GM23338 (cell line): ENCODE results near the gene GRM2. TPM values are rescaled to one million over a fixed set of nuclear protein-coding genes. Genes with fewer than 3 reads are reported as not detected.

Experiments used
- ATAC-seq: fragments of 200-7000 bp; cut with Tn5 transposase; 3 replicates; pipeline ENCODE4 v1.9.1; 2020
- DNase-seq: peaks from one replicate; pipeline ENCODE4 v3.0.0-alpha.2; 2015; ENCODE audit warnings: low spot score
- H2AFZ ChIP-seq: fragments of 200-600 bp; sonication (generic); 2 replicates; pipeline ENCODE4 v1.8.0; 2016; ENCODE audit warnings: antibody characterized with exemption, mild to moderate bottlenecking, moderate library complexity
- H3F3A ChIP-seq: fragments of 200-600 bp; sonication (generic); replicated peaks from 2 replicates; pipeline ENCODE4 v1.8.0; 2017; ENCODE audit warnings: antibody characterized with exemption, mixed run types, low read depth
- H3K27ac ChIP-seq: fragments of 200-600 bp; sonication (generic); 2 replicates; pipeline ENCODE4 v1.6.1; 2016; ENCODE audit warnings: low read depth
- H3K27me3 ChIP-seq: fragments of 200-600 bp; sonication (generic); 2 replicates; pipeline ENCODE4 v1.8.0; 2016; ENCODE audit warnings: mild to moderate bottlenecking, mixed run types, moderate library complexity; ENCODE audit not compliant: insufficient read depth
- H3K36me3 ChIP-seq: fragments of 200-600 bp; sonication (generic); 2 replicates; pipeline ENCODE4 v1.8.0; 2016; ENCODE audit warnings: mild to moderate bottlenecking; ENCODE audit not compliant: insufficient read depth
- H3K4me1 ChIP-seq: fragments of 200-600 bp; sonication (generic); 2 replicates; pipeline ENCODE4 v1.8.0; 2016; ENCODE audit warnings: mild to moderate bottlenecking, moderate library complexity; ENCODE audit not compliant: insufficient read depth
- H3K4me2 ChIP-seq: fragments of 200-600 bp; sonication (generic); 2 replicates; pipeline ENCODE4 v1.7.1; 2017; ENCODE audit warnings: mixed run types
- H3K4me3 ChIP-seq: fragments of 200-600 bp; sonication (generic); 2 replicates; pipeline ENCODE4 v1.6.1; 2016; ENCODE audit warnings: mixed run types
- H3K79me2 ChIP-seq: fragments of 200-600 bp; sonication (generic); replicated peaks from 2 replicates; pipeline ENCODE4 v1.8.0; 2017; ENCODE audit warnings: mild to moderate bottlenecking; ENCODE audit not compliant: insufficient read depth
- H3K9me2 ChIP-seq: fragments of 200-600 bp; sonication (generic); 2 replicates; pipeline ENCODE4 v1.8.0; 2017; ENCODE audit not compliant: insufficient read depth
- H4K20me1 ChIP-seq: fragments of 200-600 bp; sonication (generic); replicated peaks from 2 replicates; pipeline ENCODE4 v1.8.0; 2017; ENCODE audit warnings: mild to moderate bottlenecking; ENCODE audit not compliant: insufficient read depth
- H3K27ac Mint-ChIP-seq: 2 replicates; pipeline ENCODE4 v1.8.0; 2020; ENCODE audit warnings: inconsistent platforms, mild to moderate bottlenecking, moderate library complexity, mixed read lengths
- H3K27me3 Mint-ChIP-seq: 3 replicates; pipeline ENCODE4 v1.8.0; 2022; ENCODE audit warnings: low read depth, mild to moderate bottlenecking, moderate library complexity, mixed read lengths, inconsistent platforms; ENCODE audit not compliant: insufficient read depth, poor library complexity
- H3K36me3 Mint-ChIP-seq: 3 replicates; pipeline ENCODE4 v1.8.0; 2021; ENCODE audit warnings: low read depth, mild to moderate bottlenecking, inconsistent platforms, moderate library complexity, mixed read lengths
- H3K4me1 Mint-ChIP-seq: 3 replicates; pipeline ENCODE4 v1.8.0; 2020; ENCODE audit warnings: mild to moderate bottlenecking, inconsistent platforms, mixed read lengths
- H3K4me3 Mint-ChIP-seq: 3 replicates; pipeline ENCODE4 v1.8.0; 2021; ENCODE audit warnings: moderate library complexity, mild to moderate bottlenecking, inconsistent platforms, mixed read lengths
- H3K9me3 Mint-ChIP-seq: 3 replicates; pipeline ENCODE4 v1.8.0; 2020; ENCODE audit warnings: moderate library complexity, mild to moderate bottlenecking, inconsistent platforms, mixed read lengths
- CREB1 ChIP-seq: fragments of 250-450 bp; sonication (Bioruptor Pico); IDR thresholded peaks from 2 replicates; pipeline ENCODE4 v1.5.0; 2020; ENCODE audit warnings: low read depth, mild to moderate bottlenecking, moderate library complexity
- ETS1 ChIP-seq: IDR thresholded peaks from 2 replicates; pipeline ENCODE4 v1.6.1; 2016; ENCODE audit warnings: antibody characterized with exemption
- EZH2 ChIP-seq: fragments of 200-600 bp; sonication (generic); IDR thresholded peaks from one replicate; pipeline ENCODE4 v1.8.0; 2017; ENCODE audit warnings: antibody characterized with exemption, mild to moderate bottlenecking, low read depth; ENCODE audit not compliant: unreplicated experiment
- EZH2phosphoT487 ChIP-seq: fragments of 200-600 bp; sonication (generic); IDR thresholded peaks from one replicate; pipeline ENCODE4 v1.8.1; 2018; ENCODE audit warnings: antibody characterized with exemption; ENCODE audit not compliant: unreplicated experiment
- JUNB ChIP-seq: IDR thresholded peaks from one replicate; pipeline ENCODE4 v1.6.1; 2016; ENCODE audit warnings: antibody characterized with exemption; ENCODE audit not compliant: unreplicated experiment
- NANOG ChIP-seq: IDR thresholded peaks from 2 replicates; pipeline ENCODE4 v1.6.1; 2016; ENCODE audit warnings: antibody characterized with exemption, borderline replicate concordance
- POLR2AphosphoS5 ChIP-seq: IDR thresholded peaks from 2 replicates; pipeline ENCODE4 v1.6.1; 2016; ENCODE audit warnings: antibody characterized with exemption, low read depth
- REST ChIP-seq: IDR thresholded peaks from one replicate; pipeline ENCODE4 v1.6.1; 2018; ENCODE audit warnings: antibody characterized with exemption; ENCODE audit not compliant: unreplicated experiment
- STAT1 ChIP-seq: IDR thresholded peaks from one replicate; pipeline ENCODE4 v1.6.1; 2016; ENCODE audit warnings: antibody characterized with exemption; ENCODE audit not compliant: unreplicated experiment
- ZNF331 ChIP-seq: fragments of 250-450 bp; sonication (Bioruptor Pico); IDR thresholded peaks from 2 replicates; pipeline ENCODE4 v1.5.0; 2020; ENCODE audit warnings: low read depth, mild to moderate bottlenecking, moderate library complexity
- polyA plus RNA-seq: library from polyadenylated mRNA; unstranded; fragments of >200 nt; fragmentation: Nextera tagmentation; extraction: Ambion mirVana; gene quantifications from 2 replicates; pipeline ENCODE4 v1.2.1, GENCODE V29; 2016
- total RNA-seq: library from RNA; depleted of rRNA; stranded (reverse); fragments of >200 nt; shearing (Covaris generic); gene quantifications from 2 replicates; pipeline ENCODE4 v1.2.3, GENCODE V29; 2014

The GRM2 gene
- total and polyA plus RNA-seq, 2 experiments from 2014 or later = 2.1 to 5.1 TPM

- H3K9me2 ChIP-seq = no peaks in the 10 kb centered on the region
- no peak for ATAC-seq
Measured at GRCh38 chr3:51677358-51677757, 29.5 kb upstream of the GRM2 start.

GRCh38 chr3:51678186-51678585, 28.7 kb upstream of the GRM2 start:
- Mint-ChIP-seq H3K4me1 (peaks cover 21% of the 10 kb centered on the region), H3K36me3 (no peaks in the 10 kb centered on the region; the same call in 2 of the 3 replicates), H3K27ac (no peak overlapping the region), H3K27me3 (peaks cover 9% of the 10 kb centered on the region), H3K4me3 (no peak overlapping the region), H3K9me3 (no peaks in the 10 kb centered on the region)
- Histone ChIP-seq H3K4me2 (no peak overlapping the region), H3K9me2 (no peaks in the 10 kb centered on the region), H3K27me3 (no peaks in the 10 kb centered on the region), H4K20me1 (no peaks in the 10 kb centered on the region), H3K36me3 (no peaks in the 10 kb centered on the region), H3K4me3 (no peak overlapping the region), H3K79me2 (no peaks in the 10 kb centered on the region), H3F3A (no peaks in the 10 kb centered on the region), H2AFZ (no peak overlapping the region), H3K4me1 (no peaks in the 10 kb centered on the region; the same call in 1 of the 2 replicates), H3K27ac (no peak overlapping the region)
- ATAC-seq (no peak), DNase-seq (no peak)
- TF ChIP-seq POLR2AphosphoS5 (no peak), EZH2phosphoT487 (no peak), REST (no peak)

More at GRCh38 chr3:51677358-51677757, 29.5 kb upstream of the GRM2 start:
- Mint-ChIP-seq H3K36me3 (no peaks in the 10 kb centered on the region; the same call in 2 of the 3 replicates), H3K27me3 (peaks cover 7% of the 10 kb centered on the region), H3K4me3 (no peak overlapping the region), H3K9me3 (no peaks in the 10 kb centered on the region), H3K4me1 (peaks cover 28% of the 10 kb centered on the region), H3K27ac (no peak overlapping the region)
- no peaks in the 10 kb centered on the region for H3K79me2 ChIP-seq
- no peak overlapping the region for H2AFZ ChIP-seq
- no peak overlapping the region for H3K27ac ChIP-seq
- no peak overlapping the region for H3K4me2 ChIP-seq
- no peaks in the 10 kb centered on the region for H3K27me3 ChIP-seq
- no peak for DNase-seq
- no peak overlapping the region for H3K4me3 ChIP-seq
- H3K36me3 ChIP-seq = no peaks in the 10 kb centered on the region
- peaks cover 5% of the 10 kb centered on the region; the same call in 1 of the 2 replicates for H3K4me1 ChIP-seq
- TF ChIP-seq EZH2 (no peak), ZNF331 (no peak), POLR2AphosphoS5 (no peak), CREB1 (CRISPR knock-in tag) (no peak), JUNB (no peak)
- peaks cover 3% of the 10 kb centered on the region; the same call in 1 of the 2 replicates for H3F3A ChIP-seq
- no peaks in the 10 kb centered on the region for H4K20me1 ChIP-seq

- Histone ChIP-seq H3K79me2 (no peaks in the 10 kb centered on the region), H3K27me3 (no peaks in the 10 kb centered on the region), H3K27ac (no peak overlapping the region), H3F3A (no peaks in the 10 kb centered on the region), H3K4me3 (no peak overlapping the region), H3K9me2 (no peaks in the 10 kb centered on the region), H3K36me3 (no peaks in the 10 kb centered on the region), H3K4me2 (no peak overlapping the region), H2AFZ (no peak overlapping the region), H3K4me1 (no peaks in the 10 kb centered on the region; the same call in 1 of the 2 replicates), H4K20me1 (no peaks in the 10 kb centered on the region)
- no peak overlapping the region for H3K27ac Mint-ChIP-seq
- H3K27me3 Mint-ChIP-seq = peaks cover 9% of the 10 kb centered on the region
- H3K4me3 Mint-ChIP-seq = no peak overlapping the region
- no peaks in the 10 kb centered on the region; the same call in 2 of the 3 replicates for H3K36me3 Mint-ChIP-seq
- no peak for DNase-seq
- peaks cover 17% of the 10 kb centered on the region for H3K4me1 Mint-ChIP-seq
- no peaks in the 10 kb centered on the region for H3K9me3 Mint-ChIP-seq
- ATAC-seq = peak; percentile 32
- TF ChIP-seq ZNF331 (no peak), EZH2phosphoT487 (no peak), CREB1 (CRISPR knock-in tag) (no peak), REST (no peak), NANOG (no peak), ETS1 (no peak), STAT1 (no peak), EZH2 (no peak), JUNB (no peak)
Measured at GRCh38 chr3:51678641-51679040, 28.2 kb upstream of the GRM2 start.
